Measurements from ENCODE around the gene NID1. TPM values are rescaled to one million over a fixed set of nuclear protein-coding genes. Genes with fewer than 3 reads are reported as not detected.

The NID1 gene
- total RNA-seq, 1 donor from 2014 or later = 32.5 TPM

DNA sequence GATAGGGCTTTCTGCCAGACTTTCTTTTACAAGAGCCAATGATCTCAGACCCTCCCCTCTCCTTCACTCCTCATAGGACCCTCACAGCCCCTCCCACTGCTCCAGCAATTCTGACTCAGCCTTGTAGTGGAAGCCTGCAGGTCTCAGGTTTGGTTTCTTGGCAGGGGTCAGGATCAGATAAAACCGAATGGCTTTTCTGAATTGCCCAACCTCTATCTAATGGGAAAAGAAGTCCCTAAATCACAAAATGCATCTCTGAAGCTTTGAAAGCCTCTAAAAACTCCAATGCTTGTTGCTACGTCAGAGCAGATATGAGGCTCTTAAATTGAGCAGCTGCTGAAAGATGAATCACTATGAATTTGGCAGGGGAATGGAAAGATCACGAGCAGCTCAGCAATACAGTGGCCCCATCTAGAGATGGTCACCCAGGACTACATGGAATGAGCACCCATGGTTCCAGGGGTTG is 74.5 kb downstream of the NID1 start:
- no peak for TF ChIP-seq EZH2phosphoT487 (IDR thresholded peaks at IDR 0.05)
- no peak for TF ChIP-seq EZH2 (IDR thresholded peaks at IDR 0.05)
- TF ChIP-seq, protein P1, sequence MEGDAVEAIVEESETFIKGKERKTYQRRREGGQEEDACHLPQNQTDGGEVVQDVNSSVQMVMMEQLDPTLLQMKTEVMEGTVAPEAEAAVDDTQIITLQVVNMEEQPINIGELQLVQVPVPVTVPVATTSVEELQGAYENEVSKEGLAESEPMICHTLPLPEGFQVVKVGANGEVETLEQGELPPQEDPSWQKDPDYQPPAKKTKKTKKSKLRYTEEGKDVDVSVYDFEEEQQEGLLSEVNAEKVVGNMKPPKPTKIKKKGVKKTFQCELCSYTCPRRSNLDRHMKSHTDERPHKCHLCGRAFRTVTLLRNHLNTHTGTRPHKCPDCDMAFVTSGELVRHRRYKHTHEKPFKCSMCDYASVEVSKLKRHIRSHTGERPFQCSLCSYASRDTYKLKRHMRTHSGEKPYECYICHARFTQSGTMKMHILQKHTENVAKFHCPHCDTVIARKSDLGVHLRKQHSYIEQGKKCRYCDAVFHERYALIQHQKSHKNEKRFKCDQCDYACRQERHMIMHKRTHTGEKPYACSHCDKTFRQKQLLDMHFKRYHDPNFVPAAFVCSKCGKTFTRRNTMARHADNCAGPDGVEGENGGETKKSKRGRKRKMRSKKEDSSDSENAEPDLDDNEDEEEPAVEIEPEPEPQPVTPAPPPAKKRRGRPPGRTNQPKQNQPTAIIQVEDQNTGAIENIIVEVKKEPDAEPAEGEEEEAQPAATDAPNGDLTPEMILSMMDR (IDR thresholded peaks at IDR 0.05) = no peak

DNA sequence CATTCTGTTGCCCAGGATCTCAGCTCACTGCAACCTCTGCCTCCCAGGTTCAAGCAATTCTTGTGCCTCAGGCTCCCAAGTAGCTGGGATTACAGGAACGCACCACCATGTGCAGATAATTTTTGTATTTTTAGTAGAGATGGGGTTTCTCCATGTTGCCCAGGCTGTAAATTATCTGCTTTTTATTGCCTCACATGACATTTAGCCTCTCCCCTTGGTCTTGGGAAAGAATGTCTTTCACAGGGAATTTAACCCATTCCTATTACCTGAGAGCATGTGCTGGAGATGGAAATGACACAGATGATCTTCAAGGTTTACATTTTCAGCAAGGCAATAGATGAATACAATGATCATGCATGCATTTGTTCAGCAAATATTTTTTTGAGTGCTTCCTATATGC is 75.8 kb downstream of the NID1 start:
- Mint-ChIP-seq H3K27ac (no peak overlapping the region), H3K27me3 (ENCODE audit: insufficient read depth, low read depth) (peaks cover 4% of the 10 kb centered on the region), H3K4me3 (no peak overlapping the region), H3K9me3 (peaks cover 21% of the 10 kb centered on the region), H3K36me3 (peaks cover 21% of the 10 kb centered on the region), H3K4me1 (no peaks in the 10 kb centered on the region)
- Histone ChIP-seq H3F3A (ENCODE audit: low read depth) (no peaks in the 10 kb centered on the region), H4K20me1 (ENCODE audit: low read depth) (no peaks in the 10 kb centered on the region), H3K27me3 (no peaks in the 10 kb centered on the region), H3K9me3 (ENCODE audit: low read depth) (no peaks in the 10 kb centered on the region), H3K4me3 (no peak overlapping the region), H3K79me2 (ENCODE audit: low read depth) (no peaks in the 10 kb centered on the region), H3K4me1 (no peaks in the 10 kb centered on the region), H2AFZ (replicated peaks) (no peak overlapping the region), H3K9ac (no peak overlapping the region), H3K36me3 (no peaks in the 10 kb centered on the region), H3K27ac (no peak overlapping the region), H3K4me2 (no peak overlapping the region)
- no peak for DNase-seq (ENCODE audit: low spot score)
- TF ChIP-seq EZH2phosphoT487 (IDR thresholded peaks at IDR 0.05) (no peak), EZH2 (IDR thresholded peaks at IDR 0.05) (no peak)
- TF ChIP-seq, protein P1 (IDR thresholded peaks at IDR 0.05) = no peak

More for the DNA sequence above, 74.5 kb downstream of the NID1 start:
- no peaks in the 10 kb centered on the region for H3K4me1 Mint-ChIP-seq
- H3K36me3 Mint-ChIP-seq = peaks cover 21% of the 10 kb centered on the region
- no peak for DNase-seq (ENCODE audit: low spot score)
- peaks cover 21% of the 10 kb centered on the region for H3K9me3 Mint-ChIP-seq
- no peak overlapping the region for H3K27ac Mint-ChIP-seq
- no peak overlapping the region for H3K4me3 Mint-ChIP-seq
- Histone ChIP-seq H3K9me3 (ENCODE audit: low read depth) (no peaks in the 10 kb centered on the region), H3F3A (ENCODE audit: low read depth) (peaks cover 2% of the 10 kb centered on the region), H3K27ac (no peak overlapping the region), H4K20me1 (ENCODE audit: low read depth) (no peaks in the 10 kb centered on the region), H3K36me3 (no peaks in the 10 kb centered on the region), H3K9ac (no peak overlapping the region), H3K79me2 (ENCODE audit: low read depth) (no peaks in the 10 kb centered on the region), H3K4me1 (no peaks in the 10 kb centered on the region), H3K4me3 (no peak overlapping the region), H3K4me2 (no peak overlapping the region), H2AFZ (replicated peaks) (no peak overlapping the region), H3K27me3 (no peaks in the 10 kb centered on the region)
- H3K27me3 Mint-ChIP-seq (ENCODE audit: insufficient read depth, low read depth) = peaks cover 4% of the 10 kb centered on the region

GRCh38 chr1:235986869-235987268 is 78.0 kb downstream of the NID1 start:
- no peak for DNase-seq (ENCODE audit: low spot score)
- Mint-ChIP-seq H3K4me1 (no peaks in the 10 kb centered on the region), H3K9me3 (peaks cover 21% of the 10 kb centered on the region), H3K4me3 (no peak overlapping the region), H3K27me3 (ENCODE audit: insufficient read depth, low read depth) (peaks cover 4% of the 10 kb centered on the region), H3K27ac (no peak overlapping the region), H3K36me3 (peaks cover 23% of the 10 kb centered on the region)
- Histone ChIP-seq H3F3A (ENCODE audit: low read depth) (no peaks in the 10 kb centered on the region), H3K4me1 (no peaks in the 10 kb centered on the region), H2AFZ (replicated peaks) (no peak overlapping the region), H3K9me3 (ENCODE audit: low read depth) (no peaks in the 10 kb centered on the region), H3K4me2 (no peak overlapping the region), H3K9ac (no peak overlapping the region), H3K4me3 (no peak overlapping the region), H3K27me3 (no peaks in the 10 kb centered on the region), H3K27ac (no peak overlapping the region), H3K36me3 (no peaks in the 10 kb centered on the region), H3K79me2 (ENCODE audit: low read depth) (no peaks in the 10 kb centered on the region), H4K20me1 (ENCODE audit: low read depth) (no peaks in the 10 kb centered on the region)
- TF ChIP-seq EZH2phosphoT487 (IDR thresholded peaks at IDR 0.05) (no peak), EZH2 (IDR thresholded peaks at IDR 0.05) (no peak)
- TF ChIP-seq, protein P1 (IDR thresholded peaks at IDR 0.05) = no peak
